Stimulated activated CD4-positive, alpha-beta T cell treated with anti-CD3 and anti-CD28 coated beads, Interleukin-2, amount 100 ng/mL, for 4 hours (primary cell): ENCODE measurements around the gene SLC6A9.

Experiments used
- DNase-seq: peaks from one replicate; pipeline ENCODE4 v3.0.0-alpha.2; 2020; ENCODE audit warnings: low read depth

Gene SLC6A9

DNA sequence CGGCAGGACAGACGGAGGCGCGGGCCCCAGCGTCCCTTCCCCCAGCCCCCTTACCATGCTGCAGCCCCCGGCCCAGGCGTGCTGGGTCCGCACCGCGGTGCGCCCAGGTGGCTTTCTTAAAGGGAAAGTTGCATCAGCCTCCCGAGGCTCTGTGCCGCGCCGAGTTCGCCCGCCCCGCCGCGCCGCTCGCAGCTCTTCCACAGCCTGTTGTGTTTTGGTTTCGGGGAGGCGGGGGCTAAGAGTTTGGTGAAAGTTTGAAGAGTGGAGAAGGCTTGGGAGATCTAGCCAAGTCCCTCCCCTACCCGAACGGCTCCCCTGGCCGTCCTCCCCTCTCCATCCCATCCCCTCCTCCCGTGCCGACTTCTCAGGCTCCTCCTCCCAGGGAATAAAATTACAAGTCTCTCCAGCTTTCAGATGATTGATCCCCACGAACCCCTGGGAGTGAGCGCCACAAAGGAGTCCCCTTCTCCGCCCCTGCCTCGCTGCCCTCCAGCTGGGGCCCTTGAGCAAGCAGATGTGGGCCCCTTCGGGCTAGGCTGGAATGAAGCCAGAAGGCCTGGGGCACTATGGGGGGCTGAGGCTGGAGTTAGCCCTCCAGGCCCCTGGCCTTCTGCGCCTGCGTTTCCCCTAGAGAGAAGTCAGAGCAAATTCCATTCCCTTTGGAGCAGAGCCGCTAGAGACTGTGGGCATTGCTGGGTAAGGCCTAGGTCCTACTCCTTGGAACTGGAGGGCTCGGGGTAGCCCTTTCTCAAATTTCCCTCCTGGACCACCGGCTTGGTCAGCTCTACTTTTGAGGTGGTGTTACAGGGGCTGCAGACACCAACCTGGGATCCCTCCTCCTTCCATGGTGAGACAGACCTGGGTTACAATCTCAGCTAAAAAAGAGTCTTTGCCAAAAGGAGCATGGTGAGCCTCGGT lies at the start of gene SLC6A9:
Gene SLC6A9 (minus strand): TSS at position 211 of the 918 bp plus-strand sequence. CDS start 7,185 bp downstream, outside the sequence.
- DNase-seq = peak; percentile 40

- no peak for DNase-seq
Measured at GRCh38 chr1:44079566-44079965, 48.3 kb upstream of the SLC6A9 start.

- no peak for DNase-seq
Measured at GRCh38 chr1:44078104-44078503, 46.8 kb upstream of the SLC6A9 start.

DNA sequence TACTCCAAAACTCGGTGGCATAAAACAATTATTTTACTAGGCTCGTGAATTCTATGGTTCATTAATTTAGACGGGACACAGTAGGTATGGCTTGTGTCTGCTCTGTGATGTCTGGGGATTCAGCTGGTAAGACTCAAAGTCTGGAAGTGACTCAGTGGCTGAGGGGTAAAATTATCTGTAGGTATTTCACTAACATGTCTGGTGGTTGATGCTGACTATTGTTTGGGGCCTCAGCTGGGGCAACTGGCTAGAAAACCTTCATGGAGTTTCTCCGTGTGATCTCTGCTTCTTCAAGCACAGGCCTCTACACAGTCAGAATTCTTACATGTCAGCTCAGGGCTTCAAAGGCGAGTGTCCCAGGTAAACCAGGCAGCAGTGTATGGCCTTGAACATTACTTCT lies 46.2 kb upstream of the SLC6A9 start:
- no peak for DNase-seq

DNA sequence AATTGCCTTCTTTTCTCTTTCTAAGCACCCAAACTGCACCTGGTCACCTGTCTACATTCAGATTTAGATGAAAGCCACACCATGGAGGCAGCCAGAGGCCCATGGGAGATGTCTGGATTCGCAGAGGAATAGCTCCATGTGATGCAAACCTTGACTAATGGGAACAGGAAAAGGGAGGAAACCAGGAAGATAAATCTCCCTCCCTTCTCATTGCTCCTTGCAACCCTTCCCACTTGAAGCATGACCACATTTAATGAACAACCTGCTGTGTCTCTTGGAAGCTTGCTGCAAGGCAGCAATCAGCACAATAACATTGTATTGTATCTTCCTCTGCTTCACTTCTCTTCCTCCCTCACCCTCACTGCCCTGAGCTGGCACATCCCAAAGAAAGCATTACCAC lies 44.8 kb upstream of the SLC6A9 start:
- no peak for DNase-seq

DNA sequence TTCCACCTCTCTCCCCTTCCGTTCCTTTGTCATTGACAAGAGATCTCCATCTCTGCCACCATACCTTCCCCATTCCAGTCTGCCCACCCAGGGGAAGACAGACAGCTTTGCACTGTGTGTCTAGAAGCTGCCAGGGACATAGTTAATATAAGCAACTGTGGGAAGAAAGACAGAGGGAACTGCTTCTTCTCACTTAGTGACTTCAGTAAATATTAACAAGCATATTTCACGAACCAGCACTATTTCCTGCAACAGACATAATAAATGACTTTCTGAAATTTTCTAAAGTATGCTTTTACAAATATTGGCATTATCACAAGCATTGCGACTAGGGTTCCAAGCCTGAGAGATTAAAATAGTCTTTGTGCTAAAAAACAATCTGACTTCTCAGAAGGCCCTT lies 43.2 kb upstream of the SLC6A9 start:
- DNase-seq = no peak

- no peak for DNase-seq
Measured at GRCh38 chr1:44073528-44073927, 42.3 kb upstream of the SLC6A9 start.

DNA sequence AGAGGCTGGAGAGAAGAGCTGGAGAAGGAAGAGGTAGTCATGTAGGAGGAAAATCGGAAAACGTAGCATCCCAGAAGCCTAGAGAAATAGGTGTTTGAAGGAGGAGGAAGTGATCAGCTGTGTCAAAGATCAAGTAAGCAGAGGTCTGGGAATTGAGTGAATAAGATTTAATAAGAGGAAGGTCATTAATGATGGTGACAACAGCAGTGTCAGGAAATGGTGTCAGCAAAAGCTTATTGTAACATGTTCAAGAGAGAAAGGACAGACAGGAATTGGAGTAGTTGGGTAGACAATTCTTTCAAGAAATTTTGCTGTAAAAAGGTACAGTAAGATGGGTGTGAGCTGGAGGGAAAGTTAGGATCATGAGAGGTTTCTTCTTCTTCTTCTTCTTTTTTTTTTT lies 41.6 kb upstream of the SLC6A9 start:
- no peak for DNase-seq

DNA sequence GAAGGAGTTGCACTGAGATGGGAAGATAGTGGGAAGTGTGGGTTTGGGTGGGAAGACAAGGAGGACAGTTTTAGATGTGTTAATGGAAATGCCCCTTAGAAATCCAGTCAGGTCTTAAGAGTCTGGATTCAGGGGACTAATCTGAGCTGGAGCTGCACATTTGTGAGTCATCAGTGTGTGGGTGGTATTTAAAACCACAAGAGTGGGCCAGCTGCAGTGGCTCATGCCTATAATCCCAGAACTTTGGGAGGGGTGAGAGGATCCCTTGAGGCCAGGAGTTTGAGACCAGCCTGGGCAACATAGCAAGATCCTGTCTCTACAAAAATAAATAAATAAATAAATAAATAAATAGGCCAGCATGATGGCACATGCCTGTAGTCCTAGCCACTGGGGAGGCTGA lies 40.9 kb upstream of the SLC6A9 start:
- DNase-seq = no peak

DNA sequence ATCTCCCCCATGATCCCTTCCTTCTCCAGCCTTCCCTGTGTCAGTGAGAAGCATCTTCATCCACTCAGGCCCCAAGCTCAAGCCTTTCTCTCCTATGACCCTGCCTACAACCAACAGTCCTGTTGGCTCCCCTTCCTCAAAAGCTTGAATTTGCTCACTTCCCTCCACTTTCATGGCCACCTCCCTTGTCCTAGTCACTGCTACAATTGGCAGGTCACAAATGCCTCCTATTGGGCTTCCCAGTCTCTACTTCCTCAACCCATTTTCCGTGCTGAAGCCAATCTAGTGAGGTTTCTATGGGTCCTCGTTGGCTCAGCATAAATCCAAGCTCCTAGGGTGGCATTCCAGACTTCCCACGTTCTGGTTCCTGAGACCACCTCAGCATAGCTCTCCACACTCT lies 40.2 kb upstream of the SLC6A9 start:
- no peak for DNase-seq

DNA sequence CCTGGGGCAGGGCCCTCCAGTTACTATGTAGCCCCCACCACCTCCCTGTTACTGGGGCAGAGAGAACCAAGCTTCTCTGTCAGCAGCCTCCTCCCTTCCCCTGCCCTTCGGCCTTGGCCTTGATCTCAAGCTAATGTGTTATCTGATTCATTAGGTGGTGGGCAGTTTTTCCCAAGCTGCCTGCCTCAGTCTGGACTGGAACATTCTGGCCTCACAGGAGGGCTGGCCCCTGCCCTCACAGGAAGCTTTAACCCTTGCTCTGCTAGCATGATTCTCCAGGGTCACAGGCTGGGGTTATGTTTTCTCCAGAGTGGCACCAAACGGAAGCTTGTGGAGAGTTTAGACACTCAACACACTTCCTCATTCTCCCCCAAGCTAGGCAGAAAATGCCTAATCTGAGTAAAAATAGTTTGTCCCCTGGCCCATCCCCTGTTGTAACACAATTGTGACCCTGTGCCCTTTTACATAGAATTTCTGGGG lies 37.2 kb upstream of the SLC6A9 start:
- no peak for DNase-seq

DNA sequence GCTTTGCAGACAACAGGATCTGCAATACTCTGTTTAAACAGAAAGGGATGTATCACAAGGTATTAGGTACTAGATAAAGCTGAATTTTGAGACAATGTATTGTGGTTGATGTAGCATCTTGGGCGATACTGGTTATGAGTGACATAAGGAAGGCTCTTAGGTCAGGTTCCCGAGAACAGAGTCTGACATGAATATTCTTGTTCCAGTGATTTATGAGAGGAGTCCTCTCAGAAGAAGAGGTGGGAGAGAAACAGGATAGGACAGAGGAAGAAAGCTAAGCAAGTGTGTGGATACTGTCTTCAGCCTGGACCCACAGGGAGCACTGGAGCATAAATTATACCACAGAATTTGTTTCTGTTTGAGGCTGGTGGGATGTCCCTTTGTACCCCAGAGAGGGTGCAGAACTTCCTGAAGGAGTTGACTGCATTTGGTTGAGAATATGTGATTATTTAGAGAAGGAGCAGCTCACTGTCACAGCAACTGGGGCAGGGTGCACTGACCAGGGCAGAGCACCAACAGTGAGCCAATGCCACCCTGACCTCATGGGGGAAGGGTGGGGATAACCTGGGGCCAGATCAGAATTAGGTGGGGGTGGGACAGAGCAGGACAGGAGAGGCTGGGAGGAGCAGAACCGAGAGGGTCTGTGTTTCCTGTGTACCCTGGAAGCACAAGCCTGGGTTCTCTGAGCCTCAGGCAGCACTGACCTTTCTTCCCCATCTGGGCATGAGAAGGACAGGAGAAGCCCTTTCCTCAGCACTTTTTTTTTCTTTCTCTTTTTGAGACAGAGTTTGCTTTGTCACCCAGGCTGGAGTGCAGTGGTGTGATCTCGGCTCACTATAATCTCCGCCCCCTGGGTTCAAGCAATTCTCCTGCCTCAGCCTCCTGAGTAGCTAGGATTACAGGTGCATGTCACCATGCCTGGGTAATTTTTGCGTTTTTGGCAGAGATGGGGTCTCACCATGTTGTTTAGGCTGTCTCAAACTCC lies 36.3 kb upstream of the SLC6A9 start:
- DNase-seq = no peak

DNA sequence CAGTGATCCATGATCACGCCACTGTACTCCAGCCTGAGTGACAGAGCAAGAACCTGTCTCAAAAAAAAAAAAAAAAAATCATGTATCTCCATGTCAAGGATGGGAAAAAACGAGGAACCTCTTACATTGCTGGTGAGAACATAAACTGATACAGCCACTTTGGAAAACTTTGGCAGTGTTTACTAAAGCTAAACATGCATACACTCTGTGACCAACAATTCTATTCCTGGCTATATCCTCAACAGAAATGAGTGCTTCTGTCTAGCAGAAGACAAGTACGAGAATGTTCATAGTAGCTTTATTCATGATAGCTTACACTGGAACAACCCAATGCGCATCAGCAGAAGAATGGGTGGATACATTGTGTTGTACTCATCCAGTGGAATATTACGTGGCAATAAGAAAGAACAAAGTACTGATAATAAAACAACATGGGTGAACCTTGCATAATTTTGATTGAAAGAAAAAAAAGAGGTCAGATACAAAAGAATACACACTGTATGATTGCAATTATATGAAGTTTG lies 31.5 kb upstream of the SLC6A9 start:
- DNase-seq = no peak

GRCh38 chr1:44061857-44062256 lies 30.6 kb upstream of the SLC6A9 start:
- DNase-seq = no peak

DNA sequence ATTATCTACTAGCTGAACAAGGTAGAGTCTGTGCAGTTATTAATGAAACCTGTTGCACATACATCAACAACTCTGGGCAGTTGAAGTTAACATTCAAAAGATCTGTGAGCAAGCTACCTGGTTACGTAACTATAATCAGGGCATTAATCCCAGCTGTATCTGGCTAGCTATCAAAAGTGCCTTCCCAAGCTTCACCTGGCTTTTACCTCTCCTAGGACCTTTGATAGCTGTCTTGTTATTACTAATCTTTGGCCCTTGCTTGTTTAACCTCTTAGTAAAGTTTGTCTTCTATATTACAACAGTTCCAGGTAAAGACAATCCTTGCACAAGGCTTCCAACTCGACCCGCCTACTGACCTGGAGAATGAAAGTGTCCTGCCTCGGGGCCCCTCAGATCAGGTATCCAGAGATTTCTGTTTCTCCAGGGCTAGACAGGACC lies 29.6 kb upstream of the SLC6A9 start:
- no peak for DNase-seq

DNA sequence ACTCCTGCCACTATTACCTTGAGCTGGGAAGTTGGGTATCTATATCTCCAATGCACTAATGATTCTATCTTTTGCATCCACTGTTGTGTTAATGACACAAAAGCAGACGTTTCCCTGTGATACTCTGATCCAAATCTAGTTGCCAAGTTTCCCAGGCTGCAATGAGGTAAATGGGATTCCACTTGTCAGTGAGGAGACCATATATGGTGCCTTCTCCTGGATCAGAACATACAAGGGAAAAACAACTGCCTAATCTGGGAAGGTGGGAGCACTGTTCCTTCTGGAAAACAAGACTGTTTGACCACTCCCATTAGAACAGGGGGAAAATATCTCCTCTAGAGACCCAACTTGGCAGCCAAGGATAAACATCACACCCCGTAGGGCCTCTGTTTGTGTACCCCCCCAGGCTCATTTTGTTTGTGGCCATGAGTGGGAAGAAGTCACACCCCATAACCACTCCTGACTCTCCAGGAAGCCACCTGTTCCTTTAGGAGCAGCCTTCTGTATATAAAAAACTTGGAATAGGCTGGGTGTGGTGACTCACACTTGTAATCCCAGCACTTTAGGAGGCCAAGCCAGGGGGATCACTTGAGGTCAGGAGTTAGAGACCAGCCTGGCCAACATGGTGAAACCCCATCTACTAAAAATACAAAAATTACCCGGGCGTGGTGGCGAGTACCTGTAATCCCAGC lies 28.5 kb upstream of the SLC6A9 start:
- no peak for DNase-seq

DNA sequence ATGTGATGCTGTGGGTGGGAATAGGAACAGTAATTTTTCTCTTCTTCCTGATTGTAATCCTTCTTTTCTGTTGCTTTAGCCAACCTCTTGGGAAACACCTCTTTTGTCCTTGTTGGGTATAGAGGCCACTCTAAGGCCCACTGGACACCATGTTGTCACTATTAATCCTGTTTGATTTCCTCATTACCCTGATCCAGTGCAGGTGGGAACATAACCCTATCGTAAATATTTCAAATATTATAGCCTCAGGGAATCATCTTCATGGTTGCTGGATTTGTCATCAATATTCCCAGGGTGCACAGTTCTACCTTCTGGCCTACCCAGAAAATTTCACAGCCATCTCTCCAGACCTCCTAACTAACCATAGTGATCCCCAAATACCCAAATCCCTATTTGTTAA lies 27.9 kb upstream of the SLC6A9 start:
- no peak for DNase-seq

GRCh38 chr1:44057293-44057692 lies 26.0 kb upstream of the SLC6A9 start:
- no peak for DNase-seq

DNA sequence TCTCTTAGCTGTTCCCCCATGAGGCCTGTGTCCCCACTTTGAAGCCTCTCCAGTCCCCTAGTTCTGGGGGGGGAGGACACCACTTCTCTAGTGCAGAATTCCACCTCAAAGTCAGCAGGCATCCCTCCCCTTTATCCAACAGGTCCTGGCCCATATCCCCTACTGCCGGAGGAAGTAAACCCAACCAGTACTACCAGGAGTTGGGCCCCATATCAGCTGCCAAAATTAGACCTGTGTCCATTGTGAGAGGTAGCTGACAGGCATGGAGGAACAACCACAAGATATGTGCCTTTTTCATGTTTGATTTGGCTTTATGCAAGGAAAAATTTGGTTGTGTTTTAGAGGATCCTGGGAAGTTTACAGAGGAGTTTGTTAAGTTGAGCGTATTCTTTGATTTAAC lies 22.1 kb upstream of the SLC6A9 start:
- DNase-seq = no peak

DNA sequence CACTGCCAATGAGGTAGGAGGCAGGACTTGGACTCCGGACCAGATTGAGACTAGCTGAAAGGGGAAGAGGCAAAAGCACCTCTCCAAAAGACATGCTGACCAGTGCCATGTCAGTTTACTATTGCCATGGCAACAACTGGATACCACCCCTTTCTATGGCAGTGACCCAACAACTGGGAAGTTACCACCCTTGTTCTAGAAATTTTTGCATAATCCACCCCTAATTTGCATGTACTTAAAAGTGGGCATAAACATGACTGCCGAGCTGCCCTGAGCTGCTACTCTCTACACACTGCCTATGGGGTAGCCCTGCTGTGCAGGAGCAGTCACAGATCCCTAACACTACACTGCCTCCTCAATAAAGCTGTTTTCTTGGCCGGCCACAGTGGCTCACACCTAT lies 19.0 kb upstream of the SLC6A9 start:
- no peak for DNase-seq

DNA sequence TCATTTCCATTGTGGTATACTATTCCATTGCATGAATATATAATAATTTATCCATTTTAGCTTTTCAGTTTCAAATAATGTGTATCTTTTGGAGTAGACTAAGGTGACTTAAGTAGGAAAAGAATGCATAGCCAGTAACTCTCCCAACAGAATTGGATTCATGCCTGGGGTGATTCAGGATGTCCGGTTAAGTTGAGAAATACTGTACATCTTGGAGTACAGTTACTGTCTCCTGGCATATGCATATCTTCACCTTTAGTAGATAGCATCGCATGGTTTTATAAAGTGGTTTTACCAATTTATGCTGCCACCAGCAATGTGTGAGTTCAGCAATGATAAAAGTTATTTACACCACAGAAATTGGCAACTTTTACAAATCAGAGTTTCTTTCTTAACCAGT lies 18.6 kb upstream of the SLC6A9 start:
- DNase-seq = no peak
